ENCODE data around the gene COPRS.
A peak's percentile ranks its signal among the peaks of the same experiment; 100 is the strongest.

The COPRS gene

GRCh38 chr17:31888124-31888523 lies 29.1 kb upstream of the COPRS start:
- peak; percentile 23 for DNase-seq (ENCODE audit: extremely low spot score)
- ChIA-PET CTCF (interaction anchor here (2.8 kb wide), 1 partner anchor 13 kb away, joined by 13 read pairs; the partner anchor contains the start of gene UTP6), POLR2A (interaction anchor here (0.5 kb wide), 1 partner anchor 369 kb away, joined by 4 read pairs; no protein-coding TSS in a partner anchor)
- no peak for TF ChIP-seq CTCF (IDR thresholded peaks at IDR 0.05; ENCODE audit: control extremely low read depth, extremely low read depth, low read depth, missing control alignments)

- CTCF ChIA-PET: interaction anchor here (2.1 kb wide), 1 partner anchor 19 kb away, joined by 10 read pairs; the partner anchor contains the start of gene UTP6
- POLR2A ChIA-PET: no interaction called here
- TF ChIP-seq CTCF (IDR thresholded peaks at IDR 0.05; ENCODE audit: control extremely low read depth, extremely low read depth, low read depth, missing control alignments): no peak
- DNase-seq (ENCODE audit: extremely low spot score): peak; percentile 34
Measured at GRCh38 chr17:31882571-31882970, 23.5 kb upstream of the COPRS start.

- CTCF ChIA-PET: interaction anchor here (1.1 to 2.3 kb wide), 2 partner anchors 10 to 15 kb away, joined by 4 to 8 read pairs; no protein-coding TSS in a partner anchor
- POLR2A ChIA-PET: no interaction called here
- TF ChIP-seq CTCF (IDR thresholded peaks at IDR 0.05; ENCODE audit: control extremely low read depth, extremely low read depth, low read depth, missing control alignments): no peak
- DNase-seq (ENCODE audit: extremely low spot score): no peak
Measured at GRCh38 chr17:31880311-31880710, 21.3 kb upstream of the COPRS start.

- no peak for DNase-seq (ENCODE audit: extremely low spot score)
- ChIA-PET CTCF (no interaction called here), POLR2A (no interaction called here)
- no peak for TF ChIP-seq CTCF (IDR thresholded peaks at IDR 0.05; ENCODE audit: control extremely low read depth, extremely low read depth, low read depth, missing control alignments)
Measured at GRCh38 chr17:31878703-31879073, 19.6 kb upstream of the COPRS start.

GRCh38 chr17:31877911-31878702 lies 19.1 kb upstream of the COPRS start:
- TF ChIP-seq CTCF (IDR thresholded peaks at IDR 0.05; ENCODE audit: control extremely low read depth, extremely low read depth, low read depth, missing control alignments): no peak
- DNase-seq (ENCODE audit: extremely low spot score): no peak
- POLR2A ChIA-PET: no interaction called here
- CTCF ChIA-PET: no interaction called here

- DNase-seq (ENCODE audit: extremely low spot score): no peak
- ChIA-PET POLR2A (no interaction called here), CTCF (no interaction called here)
- TF ChIP-seq CTCF (IDR thresholded peaks at IDR 0.05; ENCODE audit: control extremely low read depth, extremely low read depth, low read depth, missing control alignments): no peak
Measured at GRCh38 chr17:31877341-31877740, 18.3 kb upstream of the COPRS start.
